ENCODE data around the gene TTLL8.

- no peak for TF ChIP-seq RAD21 (IDR thresholded peaks at IDR 0.05 in 1 of 2, conservative IDR thresholded peaks at IDR 0.05 in 1 of 2; ENCODE audit: low read depth in 2 of 2, low read length in 2 of 2)
- no peak for TF ChIP-seq CTCF (IDR thresholded peaks at IDR 0.05; ENCODE audit: control extremely low read depth in 1 of 3, insufficient read depth in 1 of 3, low read depth in 1 of 3, low read length in 3 of 3)
- TF ChIP-seq, protein P1, sequence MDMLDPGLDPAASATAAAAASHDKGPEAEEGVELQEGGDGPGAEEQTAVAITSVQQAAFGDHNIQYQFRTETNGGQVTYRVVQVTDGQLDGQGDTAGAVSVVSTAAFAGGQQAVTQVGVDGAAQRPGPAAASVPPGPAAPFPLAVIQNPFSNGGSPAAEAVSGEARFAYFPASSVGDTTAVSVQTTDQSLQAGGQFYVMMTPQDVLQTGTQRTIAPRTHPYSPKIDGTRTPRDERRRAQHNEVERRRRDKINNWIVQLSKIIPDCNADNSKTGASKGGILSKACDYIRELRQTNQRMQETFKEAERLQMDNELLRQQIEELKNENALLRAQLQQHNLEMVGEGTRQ (IDR thresholded peaks at IDR 0.05; ENCODE audit: low read length): no peak
- TF ChIP-seq POLR2A (IDR thresholded peaks at IDR 0.05; ENCODE audit: control extremely low read depth in 1 of 2, low read depth in 2 of 2, low read length in 2 of 2): no peak
- no peak for TF ChIP-seq JUND (IDR thresholded peaks at IDR 0.05; ENCODE audit: low read length)
- TF ChIP-seq EZH2 (IDR thresholded peaks at IDR 0.05; ENCODE audit: low read depth, low read length, severe bottlenecking): no peak
- no peak for TF ChIP-seq GABPA (IDR thresholded peaks at IDR 0.05; ENCODE audit: borderline replicate concordance, insufficient read depth, low read length)
- no peak for TF ChIP-seq POLR2AphosphoS5 (IDR thresholded peaks at IDR 0.05; ENCODE audit: low read depth, low read length)
- TF ChIP-seq NANOG (IDR thresholded peaks at IDR 0.05; ENCODE audit: insufficient read depth, low read depth, low read length, poor library complexity, severe bottlenecking): no peak
- no peak for TF ChIP-seq MAFK (IDR thresholded peaks at IDR 0.05; ENCODE audit: low read depth, low read length)
- TF ChIP-seq TAF1 (IDR thresholded peaks at IDR 0.05; ENCODE audit: low read depth, low read length): no peak
- TF ChIP-seq MAX (IDR thresholded peaks at IDR 0.05): no peak
- TF ChIP-seq CTBP2 (IDR thresholded peaks at IDR 0.05; ENCODE audit: borderline replicate concordance, insufficient read depth, insufficient read length, low read length): no peak
Observed at GRCh38 chr22:50044485-50045118, 13.5 kb downstream of the TTLL8 start.

Measured in H1 (cell line).